Epithelial cell of esophagus (primary cell): ENCODE results near the gene SLIT3.

Experiments used
- DNase-seq: peaks from one replicate; pipeline ENCODE4 v3.0.0; 2010; ENCODE audit warnings: low read depth
- H3K4me3 ChIP-seq: 2 replicates; pipeline ENCODE4 v1.5.1; 2011; ENCODE audit warnings: mild to moderate bottlenecking, low read length, control low read depth
- CTCF ChIP-seq: IDR thresholded peaks from 2 replicates; pipeline ENCODE4 v1.5.1; 2011; ENCODE audit warnings: low read depth, mild to moderate bottlenecking, low read length, control low read depth, inconsistent platforms; ENCODE audit not compliant: insufficient read depth; ENCODE audit errors: missing control alignments

SLIT3 gene

DNA sequence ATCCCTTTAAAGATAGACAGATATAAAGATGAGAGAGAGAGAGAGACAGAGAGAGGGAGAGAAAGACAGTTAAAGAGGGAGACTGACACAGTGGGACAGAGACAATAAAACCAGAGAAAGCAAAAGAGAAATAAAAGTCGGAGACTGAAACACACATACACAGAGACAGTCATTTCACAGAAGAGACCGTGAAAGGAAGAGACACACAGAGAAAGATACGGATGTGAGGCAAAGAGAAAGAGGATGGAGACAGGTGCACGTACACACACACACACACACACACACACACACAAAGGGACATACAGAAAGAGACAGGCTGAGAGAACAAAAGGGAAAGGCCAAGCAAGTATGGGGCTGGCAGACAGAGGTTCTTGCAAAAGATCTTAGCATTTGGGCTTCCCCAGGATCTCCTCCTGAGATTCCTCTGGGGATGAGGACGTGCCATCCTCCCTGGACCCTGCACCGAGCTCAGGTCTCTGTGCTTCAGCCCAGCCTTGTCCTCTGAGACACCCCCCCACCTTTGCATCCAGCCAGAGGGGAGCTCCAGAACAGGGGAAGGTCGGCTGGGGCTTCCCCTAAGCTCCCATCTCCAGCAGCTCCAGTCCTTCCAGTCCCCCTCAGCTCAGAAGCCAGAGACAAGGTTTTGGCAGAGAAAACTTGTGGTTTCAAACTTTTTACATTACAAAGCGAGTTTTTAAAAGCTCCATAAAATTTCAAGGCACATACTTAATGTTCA is 403.4 kb downstream of the SLIT3 start:
- TF ChIP-seq CTCF: no peak
- no peak overlapping the region for H3K4me3 ChIP-seq
- no peak for DNase-seq

DNA sequence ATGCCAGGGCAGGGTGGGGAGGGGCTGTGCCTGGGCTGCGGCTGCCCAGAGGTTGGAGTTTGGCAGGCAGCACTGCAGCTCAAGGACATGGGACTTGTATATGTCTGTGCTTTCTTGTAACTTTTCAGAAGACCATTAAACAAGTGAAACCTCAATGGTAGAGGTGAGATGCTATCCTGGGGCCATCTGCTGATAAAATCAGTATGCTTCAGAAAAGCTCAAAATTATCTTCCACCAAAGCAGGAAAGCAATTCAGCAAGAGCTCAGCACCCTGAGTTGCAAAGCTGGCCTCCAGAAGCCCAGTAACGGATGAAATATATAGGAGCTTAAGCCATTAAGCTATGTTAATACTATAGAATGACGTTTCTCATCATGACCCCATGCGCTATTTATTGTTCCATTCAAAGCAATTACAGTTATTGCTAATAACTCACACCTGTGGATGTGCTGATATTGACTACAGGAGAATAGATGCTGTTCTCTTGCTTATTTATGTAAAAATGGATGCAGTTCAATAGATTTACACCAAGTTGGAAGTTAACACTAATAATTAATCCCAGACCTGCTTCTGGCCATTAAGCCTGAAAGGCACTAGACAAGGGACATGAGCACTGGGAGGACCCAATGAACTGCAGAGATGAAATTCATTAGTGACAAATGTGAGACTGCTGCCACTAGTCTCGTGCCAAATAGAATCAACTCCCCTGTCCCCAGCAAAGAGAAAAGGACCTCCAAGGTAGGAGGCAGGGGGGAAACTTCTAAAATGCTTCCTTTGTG is 405.5 kb downstream of the SLIT3 start:
- DNase-seq: no peak
- TF ChIP-seq CTCF: no peak
- H3K4me3 ChIP-seq: no peak overlapping the region

DNA sequence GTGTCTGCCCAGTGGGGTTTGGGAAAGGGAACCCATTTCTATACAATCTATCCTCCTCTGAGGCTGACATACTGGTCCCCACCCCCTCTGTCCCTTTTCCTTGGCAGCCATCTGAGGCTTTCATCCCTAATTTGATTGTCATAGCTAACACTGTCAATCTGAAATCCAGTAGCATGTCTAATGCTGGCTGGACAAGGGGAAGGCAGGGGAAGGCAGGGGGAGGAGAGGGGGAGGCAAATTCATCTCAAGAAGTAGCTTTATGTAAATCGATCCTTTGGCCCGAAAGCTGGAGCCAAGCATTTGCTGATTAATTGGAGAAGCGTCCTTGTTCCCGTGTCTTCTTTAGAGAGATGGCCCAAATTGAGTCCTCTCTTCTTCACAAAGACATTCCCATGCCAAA is 407.7 kb downstream of the SLIT3 start:
- no peak for TF ChIP-seq CTCF
- no peak overlapping the region for H3K4me3 ChIP-seq
- no peak for DNase-seq

GRCh38 chr5:168892618-168893186 is 408.2 kb downstream of the SLIT3 start:
- TF ChIP-seq CTCF: no peak
- H3K4me3 ChIP-seq: no peak overlapping the region

DNA sequence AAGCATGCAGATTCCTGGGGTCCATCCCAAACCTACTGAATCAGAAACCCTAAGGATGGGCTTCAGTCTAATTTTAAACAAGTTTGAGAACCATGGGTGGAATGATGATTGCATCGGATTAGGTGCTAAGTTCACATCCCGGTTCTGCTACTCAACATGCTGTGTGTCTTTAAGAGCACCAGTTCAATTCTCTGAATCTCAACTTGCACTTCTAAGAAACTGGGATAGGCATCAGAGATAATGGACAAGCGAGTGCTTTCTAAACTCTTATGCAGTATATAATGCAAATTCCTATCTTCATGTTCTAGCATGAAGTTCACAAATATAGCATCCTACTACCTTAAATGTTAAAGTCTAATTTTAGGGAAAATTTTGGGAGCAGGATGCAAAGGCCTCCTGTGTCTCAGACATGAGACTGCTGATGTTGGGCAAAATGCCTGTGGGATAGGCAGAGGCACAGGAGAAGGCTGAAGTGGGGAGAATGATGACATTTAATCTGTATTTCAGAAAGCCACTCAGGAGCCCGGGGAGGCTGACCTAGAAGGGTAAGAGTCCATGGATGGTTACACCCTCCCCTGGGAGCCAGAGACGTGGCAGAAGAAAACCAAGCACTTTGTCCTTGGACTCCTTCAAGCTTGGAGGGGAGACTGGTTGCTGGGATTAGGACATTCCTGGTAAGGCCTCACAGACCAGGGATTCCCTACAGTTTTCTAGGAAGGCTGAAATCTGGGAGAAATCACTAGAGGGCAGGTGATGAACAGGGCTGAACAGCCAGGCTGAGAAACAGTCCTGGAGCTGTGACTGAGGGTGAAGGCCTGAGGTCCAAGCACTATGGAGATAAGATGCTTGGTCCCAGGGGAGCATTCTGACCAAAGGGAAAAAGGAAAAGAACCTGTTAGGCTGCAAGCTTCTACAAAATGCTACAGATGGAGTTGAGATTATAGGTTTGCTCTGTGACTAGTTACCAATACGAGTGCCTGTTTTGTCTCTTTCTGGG is 409.8 kb downstream of the SLIT3 start:
- H3K4me3 ChIP-seq: no peak overlapping the region
- no peak for DNase-seq
- TF ChIP-seq CTCF: no peak

More at GRCh38 chr5:168892618-168893186, 408.2 kb downstream of the SLIT3 start:
- no peak for DNase-seq

DNA sequence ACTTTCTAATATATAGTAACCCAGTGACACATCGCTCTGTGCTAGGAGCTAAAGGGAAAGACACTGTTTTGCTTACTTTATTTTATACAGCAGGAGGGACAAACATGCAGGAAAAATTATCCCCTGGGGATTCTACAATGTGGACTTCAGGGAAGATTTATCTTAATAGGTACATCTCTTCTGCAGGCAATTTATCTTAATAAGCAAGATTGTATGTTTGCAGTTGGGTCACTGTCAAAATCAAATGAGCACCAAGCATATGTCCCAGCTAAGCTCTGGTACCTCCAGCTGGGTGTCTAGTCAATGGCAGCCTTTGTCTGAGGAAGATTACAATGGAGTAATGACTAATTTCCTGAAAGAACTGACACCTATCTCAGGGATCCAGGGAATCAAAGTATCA is 411.9 kb downstream of the SLIT3 start:
- no peak for DNase-seq
- H3K4me3 ChIP-seq: no peak overlapping the region
- no peak for TF ChIP-seq CTCF
